Measurements from ENCODE around the gene CCR9.

DNA sequence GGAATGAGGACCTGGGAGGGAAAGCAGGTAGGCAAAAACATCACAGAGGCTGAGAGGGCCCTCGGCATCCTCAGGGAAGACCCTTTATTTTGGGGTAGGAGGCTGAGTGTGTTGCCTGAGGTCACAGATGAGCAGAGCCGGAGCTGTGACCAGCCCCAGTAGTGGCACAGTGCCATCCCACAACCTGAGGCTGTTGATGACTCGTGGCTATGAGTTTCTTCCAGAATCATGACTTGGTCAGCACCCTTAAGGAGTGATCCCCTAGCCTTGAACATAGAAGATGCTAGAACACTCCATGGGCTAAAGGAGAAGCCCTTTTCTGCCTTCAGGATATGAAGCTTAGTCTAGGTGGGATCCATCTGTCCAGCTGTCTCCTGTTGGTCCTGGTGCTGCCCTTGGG lies 37.4 kb downstream of the CCR9 start:
- TF ChIP-seq, protein P1, sequence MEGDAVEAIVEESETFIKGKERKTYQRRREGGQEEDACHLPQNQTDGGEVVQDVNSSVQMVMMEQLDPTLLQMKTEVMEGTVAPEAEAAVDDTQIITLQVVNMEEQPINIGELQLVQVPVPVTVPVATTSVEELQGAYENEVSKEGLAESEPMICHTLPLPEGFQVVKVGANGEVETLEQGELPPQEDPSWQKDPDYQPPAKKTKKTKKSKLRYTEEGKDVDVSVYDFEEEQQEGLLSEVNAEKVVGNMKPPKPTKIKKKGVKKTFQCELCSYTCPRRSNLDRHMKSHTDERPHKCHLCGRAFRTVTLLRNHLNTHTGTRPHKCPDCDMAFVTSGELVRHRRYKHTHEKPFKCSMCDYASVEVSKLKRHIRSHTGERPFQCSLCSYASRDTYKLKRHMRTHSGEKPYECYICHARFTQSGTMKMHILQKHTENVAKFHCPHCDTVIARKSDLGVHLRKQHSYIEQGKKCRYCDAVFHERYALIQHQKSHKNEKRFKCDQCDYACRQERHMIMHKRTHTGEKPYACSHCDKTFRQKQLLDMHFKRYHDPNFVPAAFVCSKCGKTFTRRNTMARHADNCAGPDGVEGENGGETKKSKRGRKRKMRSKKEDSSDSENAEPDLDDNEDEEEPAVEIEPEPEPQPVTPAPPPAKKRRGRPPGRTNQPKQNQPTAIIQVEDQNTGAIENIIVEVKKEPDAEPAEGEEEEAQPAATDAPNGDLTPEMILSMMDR (IDR thresholded peaks at IDR 0.05 in 2 of 3, conservative IDR thresholded peaks at IDR 0.05 in 1 of 3; ENCODE audit: control insufficient read depth in 2 of 3, extremely low read depth in 1 of 3, insufficient read depth in 1 of 3, low read depth in 3 of 3, low read length in 3 of 3), result no peak
- TF ChIP-seq TBL1XR1 (IDR thresholded peaks at IDR 0.05; ENCODE audit: low read depth, low read length) (no peak), POLR2AphosphoS5 (IDR thresholded peaks at IDR 0.05; ENCODE audit: low read length) (no peak), SREBF2 (IDR thresholded peaks at IDR 0.05; ENCODE audit: low read length) (no peak), POLR2A (IDR thresholded peaks at IDR 0.05; ENCODE audit: low read depth, low read length) (no peak)
